Measurements from ENCODE around the gene HES7. TPM values are rescaled to one million over a fixed set of nuclear protein-coding genes. Genes with fewer than 3 reads are reported as not detected.

The HES7 gene
- total RNA-seq, 1 experiment from 2014 or later, result 0.33 TPM

GRCh38 chr17:8075081-8075480 lies 48.8 kb downstream of the HES7 start:
- H3K36me3 Mint-ChIP-seq (ENCODE audit: insufficient read depth in 1 of 3, low read depth in 3 of 3), result peaks cover 0 to 2% (median 0%) of the 10 kb centered on the region in 3 experiments; a peak in 2 of 7 replicates
- Histone ChIP-seq H2BK5ac (ENCODE audit: insufficient read length, low read length) (no peak overlapping the region), H3T11ph (ENCODE audit: low read length) (no peak overlapping the region), H4K20me1 (ENCODE audit: control insufficient read depth, insufficient read depth, insufficient read length) (no peaks in the 10 kb centered on the region), H3K23me2 (ENCODE audit: insufficient read length, low read depth, low read length, poor library complexity, severe bottlenecking) (peaks cover 22% of the 10 kb centered on the region), H3K4me2 (ENCODE audit: insufficient read depth, insufficient read length, low read length) (no peak overlapping the region), H4K5ac (ENCODE audit: insufficient read length, low read depth, low read length) (no peak overlapping the region), H3K56ac (ENCODE audit: insufficient read length, low read depth, low read length) (no peak overlapping the region), H3K79me1 (ENCODE audit: insufficient read depth, low read depth, low read length, poor library complexity, severe bottlenecking) (no peaks in the 10 kb centered on the region), H2AK5ac (ENCODE audit: insufficient read length, low read length) (no peak overlapping the region), H2BK15ac (ENCODE audit: low read depth, low read length) (no peak overlapping the region), H3K27ac (ENCODE audit: insufficient read length, low read depth, low read length) (no peak overlapping the region), H3K14ac (ENCODE audit: insufficient read depth, low read length) (no peak overlapping the region), H2BK12ac (ENCODE audit: insufficient read length, low read depth, low read length) (no peak overlapping the region), H3K23ac (ENCODE audit: insufficient read length, low read depth, low read length) (no peak overlapping the region), H3K79me2 (ENCODE audit: insufficient read depth, low read length) (no peaks in the 10 kb centered on the region), H3K27me3 (ENCODE audit: insufficient read depth, low read length) (peaks cover 46% of the 10 kb centered on the region), H4K8ac (replicated peaks; ENCODE audit: insufficient read length, low read depth, low read length) (no peak overlapping the region), H3K4ac (ENCODE audit: low read depth, low read length) (no peak overlapping the region), H3K4me1 (ENCODE audit: insufficient read depth, low read length) (no peaks in the 10 kb centered on the region), H2AFZ (ENCODE audit: low read length) (no peak overlapping the region), H3K18ac (ENCODE audit: insufficient read length, low read depth, low read length) (no peak overlapping the region), H3K9ac (ENCODE audit: extremely low read depth, insufficient read length, low read length) (no peak overlapping the region), H4K91ac (ENCODE audit: insufficient read length, low read depth, low read length) (no peak overlapping the region), H2BK120ac (ENCODE audit: low read depth, low read length, poor library complexity, severe bottlenecking) (no peak overlapping the region), H3K9me3 (ENCODE audit: control insufficient read depth, low read depth, low read length) (no peaks in the 10 kb centered on the region), H2BK20ac (ENCODE audit: low read depth, low read length, poor library complexity, severe bottlenecking) (no peak overlapping the region)
- peaks cover 7 to 9% of the 10 kb centered on the region in 2 experiments; a peak in 4 of 5 replicates for H3K9me3 Mint-ChIP-seq
- peak overlapping the region in 1 of 2 experiments; percentile 87; a peak in 1 of 5 replicates for H3K4me3 Mint-ChIP-seq
- H3K27ac Mint-ChIP-seq, result no peak overlapping the region
- WGBS (ENCODE audit: extremely low coverage, insufficient read length, low lambda C conversion rate), result no CpG with 5 or more reads among the region's 3 CpGs
- no peak for TF ChIP-seq CTCF (conservative IDR thresholded peaks at IDR 0.05)
- DNase-seq, result no peak
- H3K4me1 Mint-ChIP-seq, result peaks cover 24 to 28% of the 10 kb centered on the region in 2 experiments
- peaks cover 91% of the 10 kb centered on the region for H3K27me3 Mint-ChIP-seq (ENCODE audit: low read depth)

Measured in H9 (cell line).